Keratinocyte (primary cell): ENCODE results near the gene DDX31. TPM values are rescaled to one million over a fixed set of nuclear protein-coding genes. Genes with fewer than 3 reads are reported as not detected.
A peak's percentile ranks its signal among the peaks of the same experiment; 100 is the strongest.

Source experiments
- DNase-seq: peaks from one replicate; pipeline ENCODE4 v3.0.0-alpha.2; 2011; ENCODE audit warnings: low read depth, missing footprints, low spot score
- FAIRE-seq: peaks from 2 replicates; lab custom pipeline; 2011; peaks lifted over from hg19 to GRCh38; lab: Jason Lieb, UNC
- H2AFZ ChIP-seq: 2 replicates; pipeline ENCODE4 v1.6.0; 2012; ENCODE audit warnings: low read length, control low read depth, inconsistent platforms; ENCODE audit not compliant: control insufficient read depth
- H3K27ac ChIP-seq: 2 replicates; pipeline ENCODE4 v1.5.1; 2011; ENCODE audit warnings: low read length; ENCODE audit not compliant: control insufficient read depth, insufficient read depth
- H3K27me3 ChIP-seq: 3 replicates; pipeline ENCODE4 v1.6.0; 2011; ENCODE audit warnings: low read length; ENCODE audit not compliant: control insufficient read depth, insufficient read depth; ENCODE audit errors: extremely low read depth
- H3K36me3 ChIP-seq, 2 experiments: 2 replicates in 1 of 2; 3 replicates in 1 of 2; pipeline ENCODE4 v1.5.1; 2011; ENCODE audit warnings: low read length in 2 of 2, mild to moderate bottlenecking in 1 of 2; ENCODE audit not compliant: control insufficient read depth in 2 of 2, insufficient read depth in 2 of 2; ENCODE audit errors: extremely low read depth in 1 of 2
- H3K4me1 ChIP-seq: 3 replicates; pipeline ENCODE4 v1.5.1; 2011; ENCODE audit warnings: low read length; ENCODE audit not compliant: control insufficient read depth, insufficient read depth; ENCODE audit errors: extremely low read depth
- H3K4me2 ChIP-seq: 3 replicates; pipeline ENCODE4 v1.6.0; 2011; ENCODE audit warnings: low read depth, low read length; ENCODE audit not compliant: control insufficient read depth, insufficient read depth; ENCODE audit errors: extremely low read depth
- H3K4me3 ChIP-seq, 3 experiments: fragments of 200-600 bp in 1 of 3; sonication (generic) in 1 of 3; 2 replicates in 2 of 3; 3 replicates in 1 of 3; pipeline ENCODE4 v1.5.1; 2011 to 2016; ENCODE audit warnings: low read length in 3 of 3, mild to moderate bottlenecking in 3 of 3, control low read depth in 2 of 3, inconsistent platforms in 1 of 3, low read depth in 1 of 3, mixed read lengths in 1 of 3, mixed run types in 1 of 3, moderate library complexity in 1 of 3; ENCODE audit not compliant: control insufficient read depth in 2 of 3, insufficient read depth in 2 of 3; ENCODE audit errors: extremely low read depth in 1 of 3
- H3K79me2 ChIP-seq: 2 replicates; pipeline ENCODE4 v1.6.0; 2012; ENCODE audit warnings: low read length; ENCODE audit not compliant: control insufficient read depth, insufficient read depth
- H3K9ac ChIP-seq: 3 replicates; pipeline ENCODE4 v1.6.0; 2011; ENCODE audit warnings: low read length; ENCODE audit not compliant: control insufficient read depth, insufficient read depth; ENCODE audit errors: extremely low read depth
- H3K9me1 ChIP-seq: 3 replicates; pipeline ENCODE4 v1.6.0; 2011; ENCODE audit warnings: low read length; ENCODE audit not compliant: control insufficient read depth, insufficient read depth; ENCODE audit errors: extremely low read depth
- H3K9me3 ChIP-seq: 2 replicates; pipeline ENCODE4 v1.5.1; 2012; ENCODE audit warnings: low read depth, low read length; ENCODE audit not compliant: control insufficient read depth
- H4K20me1 ChIP-seq: 3 replicates; pipeline ENCODE4 v1.6.0; 2011; ENCODE audit warnings: low read length; ENCODE audit not compliant: control insufficient read depth, insufficient read depth; ENCODE audit errors: extremely low read depth
- CTCF ChIP-seq, 3 experiments: IDR thresholded peaks in 1 of 3; conservative IDR thresholded peaks in 1 of 3; optimal IDR thresholded peaks in 1 of 3; 2 replicates in 2 of 3; 3 replicates in 1 of 3; pipeline versions ENCODE3 to v1.5.1; 2011; ENCODE audit warnings: low read length in 3 of 3, mild to moderate bottlenecking in 3 of 3, moderate library complexity in 2 of 3, control low read depth in 1 of 3, inconsistent platforms in 1 of 3; ENCODE audit not compliant: insufficient read depth in 2 of 3; ENCODE audit errors: extremely low read depth in 1 of 3
- EZH2 ChIP-seq: IDR thresholded peaks from one replicate; pipeline ENCODE4 v1.6.1; 2012; ENCODE audit warnings: inconsistent platforms, mild to moderate bottlenecking, low read length, moderate library complexity
- dilution Hi-C: fragments of 300-500 bp; cut with MboI; formaldehyde crosslinking; loops from one replicate; pipeline ENCODE4 v1.7.0; 2020; ENCODE audit warnings: low sequenced_read_pairs; ENCODE audit not compliant: extremely low pct_ligation_motif_present
- polyA plus RNA-seq, 5 experiments: library from polyadenylated mRNA; depleted of rRNA in 3 of 5; stranded (reverse) in 3 of 5; stranded (forward) in 1 of 5; unstranded in 1 of 5; fragments of >200 nt; gene quantifications; 1 replicate in 1 of 5; 2 replicates in 3 of 5; 3 replicates in 1 of 5; pipeline versions ENCODE4 v1.2.1 to v1.2.3, GENCODE V29; 2011 to 2012; ENCODE audit warnings: missing spikeins in 2 of 5, low read depth in 1 of 5, low replicate concordance in 1 of 5

Gene DDX31
- polyA plus RNA-seq, 1 donor (not counting 4 experiments of a cell fraction or from before 2014, with no cell fraction given) = 21.0 TPM

GRCh38 chr9:132582276-132582785 lies 87.5 kb downstream of the DDX31 start, which contains the start of gene BARHL1:
Gene BARHL1, plus strand, starts transcription at chr9:132582606. Its CDS starts 192 bp downstream, at chr9:132582798.
- Histone ChIP-seq H3K36me3 (no peaks in the 10 kb centered on the region), H3K9ac (no peak within 1 kb of the TSS), H4K20me1 (peaks cover 28% of the 10 kb centered on the region), H3K4me1 (peaks cover 6% of the 10 kb centered on the region), H3K79me2 (no peaks in the 10 kb centered on the region), H3K9me1 (peaks cover 4% of the 10 kb centered on the region), H3K4me2 (peak within 1 kb of the TSS; percentile 79), H3K27ac (no peak within 1 kb of the TSS), H3K4me3 (peak within 1 kb of the TSS in 2 of 3 experiments; percentile 42 to 45), H3K9me3 (no peaks in the 10 kb centered on the region), H2AFZ (no peak within 1 kb of the TSS), H3K27me3 (peaks cover 96% of the 10 kb centered on the region)
- DNase-seq (no peak), FAIRE-seq (no peak)
- TF ChIP-seq CTCF (optimal IDR thresholded peaks at IDR 0.05 in 1 of 3, IDR thresholded peaks at IDR 0.05 in 1 of 3, conservative IDR thresholded peaks at IDR 0.05 in 1 of 3; ENCODE audit: extremely low read depth in 1 of 3, insufficient read depth in 2 of 3, low read length in 3 of 3) (no peak), EZH2 (no peak)
- dilution Hi-C loops = no loop called here

- Histone ChIP-seq H3K79me2 (no peaks in the 10 kb centered on the region), H3K4me2 (no peak overlapping the region), H2AFZ (no peak overlapping the region), H3K4me3 (no peak overlapping the region), H3K27ac (no peak overlapping the region), H3K4me1 (peaks cover 4% of the 10 kb centered on the region), H3K36me3 (no peaks in the 10 kb centered on the region), H3K27me3 (peaks cover 87% of the 10 kb centered on the region), H3K9ac (no peak overlapping the region), H3K9me1 (peaks cover 2% of the 10 kb centered on the region), H4K20me1 (peaks cover 23% of the 10 kb centered on the region), H3K9me3 (no peaks in the 10 kb centered on the region)
- TF ChIP-seq CTCF (optimal IDR thresholded peaks at IDR 0.05 in 1 of 3, IDR thresholded peaks at IDR 0.05 in 1 of 3, conservative IDR thresholded peaks at IDR 0.05 in 1 of 3; ENCODE audit: extremely low read depth in 1 of 3, insufficient read depth in 2 of 3, low read length in 3 of 3) (no peak), EZH2 (no peak)
- DNase-seq (no peak), FAIRE-seq (no peak)
- dilution Hi-C loops = no loop called here
Observed at GRCh38 chr9:132579427-132579798, 90.4 kb downstream of the DDX31 start.
